Activated naive CD8-positive, alpha-beta T cell (primary cell): Measurements from ENCODE around the gene JAZF1.
"Not testable (repeated sequence)": the region's sequence is repeated elsewhere in the genome, so short reads cannot be mapped to it uniquely, and the experiment has no call there.

Experiments
- H3K27ac Mint-ChIP-seq: one replicate; pipeline ENCODE4 v1.8.0; 2021; ENCODE audit warnings: mixed read lengths
- H3K27me3 Mint-ChIP-seq: one replicate; pipeline ENCODE4 v1.8.0; 2021; ENCODE audit warnings: mixed read lengths
- H3K36me3 Mint-ChIP-seq: one replicate; pipeline ENCODE4 v1.8.0; 2021; ENCODE audit warnings: mixed read lengths
- H3K4me1 Mint-ChIP-seq: one replicate; pipeline ENCODE4 v1.8.0; 2021; ENCODE audit warnings: low read depth, mixed read lengths
- H3K4me3 Mint-ChIP-seq: one replicate; pipeline ENCODE4 v1.8.0; 2021; ENCODE audit warnings: mild to moderate bottlenecking, mixed read lengths
- H3K9me3 Mint-ChIP-seq: one replicate; pipeline ENCODE4 v1.8.0; 2021; ENCODE audit warnings: low read depth, mixed read lengths

JAZF1 gene

GRCh38 chr7:27942711-27943110 is 237.9 kb downstream of the JAZF1 start:
- H3K36me3 Mint-ChIP-seq: peaks cover 10% of the 10 kb centered on the region
- no peaks in the 10 kb centered on the region for H3K4me1 Mint-ChIP-seq
- no peak overlapping the region for H3K4me3 Mint-ChIP-seq
- no peak overlapping the region for H3K27ac Mint-ChIP-seq
- no peaks in the 10 kb centered on the region for H3K9me3 Mint-ChIP-seq
- H3K27me3 Mint-ChIP-seq: no peaks in the 10 kb centered on the region

- Mint-ChIP-seq H3K4me3 (no peak overlapping the region), H3K27me3 (no peaks in the 10 kb centered on the region), H3K36me3 (peaks cover 10% of the 10 kb centered on the region), H3K4me1 (no peaks in the 10 kb centered on the region), H3K9me3 (no peaks in the 10 kb centered on the region), H3K27ac (no peak overlapping the region)
Measured at GRCh38 chr7:27941522-27941921, 239.1 kb downstream of the JAZF1 start.

- Mint-ChIP-seq H3K4me1 (no peaks in the 10 kb centered on the region), H3K9me3 (no peaks in the 10 kb centered on the region), H3K27me3 (no peaks in the 10 kb centered on the region), H3K36me3 (peaks cover 8% of the 10 kb centered on the region), H3K27ac (no peak overlapping the region), H3K4me3 (no peak overlapping the region)
Measured at GRCh38 chr7:27940341-27940740, 240.3 kb downstream of the JAZF1 start.

- no peak overlapping the region for H3K27ac Mint-ChIP-seq
- H3K36me3 Mint-ChIP-seq: peaks cover 7% of the 10 kb centered on the region
- no peaks in the 10 kb centered on the region for H3K4me1 Mint-ChIP-seq
- H3K9me3 Mint-ChIP-seq: no peaks in the 10 kb centered on the region
- no peaks in the 10 kb centered on the region for H3K27me3 Mint-ChIP-seq
- no peak overlapping the region for H3K4me3 Mint-ChIP-seq
Measured at GRCh38 chr7:27939893-27940292, 240.7 kb downstream of the JAZF1 start.

- Mint-ChIP-seq H3K9me3 (no peaks in the 10 kb centered on the region), H3K27me3 (no peaks in the 10 kb centered on the region), H3K27ac (no peak overlapping the region), H3K36me3 (peaks cover 2% of the 10 kb centered on the region), H3K4me3 (no peak overlapping the region), H3K4me1 (no peaks in the 10 kb centered on the region)
Measured at GRCh38 chr7:27936768-27937102, 243.9 kb downstream of the JAZF1 start.

- no peaks in the 10 kb centered on the region for H3K4me1 Mint-ChIP-seq
- no peaks in the 10 kb centered on the region for H3K27me3 Mint-ChIP-seq
- no peak overlapping the region for H3K4me3 Mint-ChIP-seq
- no peaks in the 10 kb centered on the region for H3K9me3 Mint-ChIP-seq
- H3K36me3 Mint-ChIP-seq: peaks cover 2% of the 10 kb centered on the region
- no peak overlapping the region for H3K27ac Mint-ChIP-seq
Measured at GRCh38 chr7:27936047-27936767, 244.4 kb downstream of the JAZF1 start.

- Mint-ChIP-seq H3K36me3 (peaks cover 2% of the 10 kb centered on the region), H3K27ac (no peak overlapping the region), H3K4me3 (no peak overlapping the region), H3K9me3 (no peaks in the 10 kb centered on the region), H3K27me3 (no peaks in the 10 kb centered on the region), H3K4me1 (no peaks in the 10 kb centered on the region)
Measured at GRCh38 chr7:27933671-27934565, 246.7 kb downstream of the JAZF1 start.

- Mint-ChIP-seq H3K27me3 (no peaks in the 10 kb centered on the region), H3K4me3 (no peak overlapping the region), H3K36me3 (peaks cover 2% of the 10 kb centered on the region), H3K9me3 (no peaks in the 10 kb centered on the region), H3K4me1 (no peaks in the 10 kb centered on the region), H3K27ac (no peak overlapping the region)
Measured at GRCh38 chr7:27930910-27931476, 249.6 kb downstream of the JAZF1 start.

- H3K36me3 Mint-ChIP-seq: peaks cover 2% of the 10 kb centered on the region
- no peaks in the 10 kb centered on the region for H3K27me3 Mint-ChIP-seq
- no peak overlapping the region for H3K27ac Mint-ChIP-seq
- no peaks in the 10 kb centered on the region for H3K9me3 Mint-ChIP-seq
- no peaks in the 10 kb centered on the region for H3K4me1 Mint-ChIP-seq
- H3K4me3 Mint-ChIP-seq: no peak overlapping the region
Measured at GRCh38 chr7:27929127-27929526, 251.5 kb downstream of the JAZF1 start.

- Mint-ChIP-seq H3K36me3 (peaks cover 2% of the 10 kb centered on the region), H3K27me3 (no peaks in the 10 kb centered on the region), H3K4me1 (no peaks in the 10 kb centered on the region), H3K9me3 (no peaks in the 10 kb centered on the region), H3K4me3 (no peak overlapping the region), H3K27ac (no peak overlapping the region)
Measured at GRCh38 chr7:27928001-27928400, 252.6 kb downstream of the JAZF1 start.

GRCh38 chr7:27925573-27926201 is 254.9 kb downstream of the JAZF1 start:
- no peak overlapping the region for H3K4me3 Mint-ChIP-seq
- H3K27me3 Mint-ChIP-seq: no peaks in the 10 kb centered on the region
- no peaks in the 10 kb centered on the region for H3K36me3 Mint-ChIP-seq
- no peaks in the 10 kb centered on the region for H3K9me3 Mint-ChIP-seq
- H3K27ac Mint-ChIP-seq: no peak overlapping the region
- H3K4me1 Mint-ChIP-seq: no peaks in the 10 kb centered on the region

GRCh38 chr7:27923642-27923980 is 257.0 kb downstream of the JAZF1 start:
- no peaks in the 10 kb centered on the region for H3K27me3 Mint-ChIP-seq
- H3K27ac Mint-ChIP-seq: no peak overlapping the region
- H3K9me3 Mint-ChIP-seq: no peaks in the 10 kb centered on the region
- H3K4me3 Mint-ChIP-seq: no peak overlapping the region
- H3K4me1 Mint-ChIP-seq: no peaks in the 10 kb centered on the region
- no peaks in the 10 kb centered on the region for H3K36me3 Mint-ChIP-seq

GRCh38 chr7:27922907-27923641 is 257.5 kb downstream of the JAZF1 start:
- H3K9me3 Mint-ChIP-seq: no peaks in the 10 kb centered on the region
- no peak overlapping the region for H3K27ac Mint-ChIP-seq
- no peak overlapping the region for H3K4me3 Mint-ChIP-seq
- no peaks in the 10 kb centered on the region for H3K36me3 Mint-ChIP-seq
- H3K27me3 Mint-ChIP-seq: no peaks in the 10 kb centered on the region
- H3K4me1 Mint-ChIP-seq: no peaks in the 10 kb centered on the region

GRCh38 chr7:27922389-27922788 is 258.2 kb downstream of the JAZF1 start:
- not testable (repeated sequence) for H3K9me3 Mint-ChIP-seq, H3K4me1 Mint-ChIP-seq, H3K27ac Mint-ChIP-seq, H3K36me3 Mint-ChIP-seq, H3K4me3 Mint-ChIP-seq, H3K27me3 Mint-ChIP-seq
